NCI-H1417 treated with DMSO at 0.1 percent for 48 hours (cell line): ENCODE measurements around the gene ERBB2.
"Not testable (repeated sequence)": the region's sequence is repeated elsewhere in the genome, so short reads cannot be mapped to it uniquely, and the experiment has no call there.

Experiments
- DNase-seq: peaks from one replicate; lab custom pipeline; 2025; lab: John Stamatoyannopoulos, UW

ERBB2 gene

DNA sequence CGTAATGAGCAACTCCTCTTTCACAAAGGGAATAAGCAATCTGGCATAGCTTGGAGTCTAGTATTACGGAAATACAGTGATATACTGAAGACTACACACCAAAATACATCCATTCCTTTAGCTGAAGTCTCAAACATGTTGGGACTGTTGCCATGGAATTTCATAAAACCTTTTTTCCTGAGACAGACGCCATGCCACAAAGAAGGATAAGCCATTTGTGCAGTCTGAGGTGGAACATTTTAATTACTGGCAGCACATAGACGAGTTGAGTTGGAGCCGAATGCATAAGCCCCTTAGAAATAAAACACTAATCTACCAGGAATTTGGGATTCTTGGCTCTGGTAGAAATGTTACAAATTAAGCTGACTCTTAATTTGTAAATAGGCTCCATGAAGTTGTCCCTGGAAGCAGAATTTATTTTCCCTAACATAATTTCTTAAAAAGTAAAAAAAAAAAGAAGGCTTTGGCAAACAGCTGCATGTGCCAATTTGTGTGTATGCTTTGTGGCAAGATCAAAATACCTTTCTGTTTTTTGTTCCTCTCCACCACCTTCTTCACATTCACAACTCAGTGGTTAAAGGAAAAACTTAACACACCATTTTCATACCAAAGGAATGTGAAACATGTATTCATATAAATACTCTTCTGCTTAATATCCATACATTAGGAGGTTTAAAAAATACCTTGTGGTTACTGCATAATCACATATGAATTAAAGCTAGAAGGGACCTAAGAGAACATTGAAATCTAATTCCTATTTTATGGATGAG, 63.4 kb downstream of the ERBB2 start:
- DNase-seq = no peak

- not testable (repeated sequence) for DNase-seq
Observed at GRCh38 chr17:39764171-39764570, 64.3 kb downstream of the ERBB2 start.

DNA sequence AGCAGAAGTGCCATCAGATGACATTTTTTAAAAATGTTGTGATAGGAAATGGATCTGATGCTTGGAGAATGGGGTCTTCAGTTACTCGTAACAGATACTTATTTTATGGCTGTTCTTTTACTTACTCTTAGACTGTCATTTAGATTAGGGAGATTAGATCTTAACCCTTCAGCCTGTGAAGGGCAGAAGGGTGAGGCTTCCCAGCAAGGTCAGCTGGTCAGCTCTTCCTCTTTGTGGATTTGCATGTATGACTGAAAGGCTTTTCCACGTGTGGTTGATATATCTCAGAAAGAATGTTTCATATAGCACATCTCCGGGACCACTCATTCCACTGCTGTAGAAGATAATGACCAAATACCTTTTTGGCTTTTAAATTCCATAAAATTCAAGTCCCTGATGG, 65.3 kb downstream of the ERBB2 start:
- DNase-seq = no peak

DNA sequence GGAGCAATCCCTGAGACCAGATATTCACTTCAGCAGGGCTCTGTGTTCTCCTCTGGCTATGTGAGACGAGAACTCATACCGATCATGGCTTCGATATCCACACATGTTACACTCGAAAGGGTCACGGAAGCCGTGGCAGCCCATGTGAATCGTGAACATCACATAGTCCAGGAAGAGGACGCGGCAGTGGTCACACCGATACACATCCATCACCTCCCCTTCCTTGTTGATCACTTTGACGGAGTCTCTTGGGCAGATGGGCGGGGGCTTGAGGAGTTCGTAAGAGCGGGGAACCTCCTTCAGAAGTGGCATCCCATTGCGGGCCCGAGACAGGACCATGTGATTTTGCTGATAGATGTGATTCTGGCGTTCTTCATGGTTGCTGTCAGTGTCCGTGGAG, 65.9 kb downstream of the ERBB2 start:
- no peak for DNase-seq

- no peak for DNase-seq
Observed at GRCh38 chr17:39767147-39767546, 67.3 kb downstream of the ERBB2 start.

DNA sequence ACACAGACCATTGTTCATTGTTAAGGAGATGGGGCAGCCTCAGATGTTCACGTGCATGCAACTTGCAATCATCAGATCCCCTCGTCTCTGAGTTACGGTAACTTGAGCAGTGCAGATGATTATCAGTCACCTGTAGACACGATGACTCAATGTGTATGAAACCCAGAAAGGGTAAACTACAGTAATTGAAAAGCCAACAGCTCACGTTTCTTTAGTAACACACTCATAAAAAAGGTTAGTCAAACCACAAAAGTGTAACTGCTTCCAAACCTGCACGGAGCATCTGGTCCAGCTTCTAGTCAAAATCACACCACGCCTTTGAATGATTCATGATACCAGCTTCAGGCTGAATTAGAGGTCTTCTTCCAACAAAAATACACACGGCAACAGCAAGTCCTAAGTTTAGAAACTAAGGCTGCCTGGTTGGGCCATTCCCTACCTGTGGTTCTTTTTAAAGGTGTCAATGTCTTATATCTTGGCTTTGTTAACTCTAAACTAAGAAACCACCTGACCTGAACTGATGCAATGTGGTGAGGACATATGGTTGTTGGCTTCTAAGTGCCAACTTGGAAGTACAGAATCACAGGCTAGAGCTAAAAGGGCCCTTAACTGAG, 70.2 kb downstream of the ERBB2 start:
- DNase-seq = no peak

GRCh38 chr17:39772415-39772814, 72.6 kb downstream of the ERBB2 start:
- DNase-seq = no peak

DNA sequence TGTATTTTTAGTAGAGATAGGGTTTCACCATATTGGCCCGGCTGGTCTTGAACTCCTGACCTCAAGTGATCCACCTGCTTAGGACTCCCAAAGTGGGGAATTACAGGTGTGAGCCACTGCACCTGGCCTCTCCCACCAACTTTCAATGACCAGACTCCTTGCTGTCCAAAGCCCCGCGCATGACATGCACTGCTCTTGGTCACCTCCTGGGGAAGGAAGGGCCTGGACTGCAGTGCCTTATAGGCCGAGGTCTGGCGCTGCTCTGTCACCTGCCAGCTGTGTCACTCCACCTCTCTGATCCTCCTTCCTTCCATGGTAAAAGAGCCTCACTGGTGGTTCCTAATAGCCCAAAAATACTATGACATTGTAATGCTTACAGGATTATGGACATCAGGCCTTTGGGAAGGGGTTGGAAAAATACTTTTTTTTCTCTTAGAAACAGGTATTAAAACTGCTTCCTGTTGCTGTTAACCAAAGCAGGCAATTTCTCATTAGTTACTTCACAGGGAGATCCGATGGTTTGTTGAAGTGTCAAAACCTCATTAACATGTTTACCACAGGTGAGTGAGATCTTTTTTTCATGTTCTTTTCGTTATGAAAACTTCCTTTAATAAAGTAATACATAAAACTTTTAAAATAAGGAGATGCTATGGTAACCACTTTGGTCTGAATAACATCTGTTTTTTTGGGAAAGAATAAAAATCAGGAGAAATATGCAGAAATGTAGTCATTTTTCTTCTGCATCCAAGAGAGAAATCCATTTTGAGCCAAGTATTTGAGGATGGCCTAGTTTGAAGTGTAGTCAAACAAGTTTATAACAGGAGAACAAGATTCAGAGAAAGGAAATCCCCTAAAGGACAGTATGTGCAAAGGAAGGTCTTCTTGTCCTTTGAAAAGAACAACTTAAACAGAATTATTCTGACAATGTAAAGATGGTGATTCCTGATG, 73.4 kb downstream of the ERBB2 start:
- no peak for DNase-seq

DNA sequence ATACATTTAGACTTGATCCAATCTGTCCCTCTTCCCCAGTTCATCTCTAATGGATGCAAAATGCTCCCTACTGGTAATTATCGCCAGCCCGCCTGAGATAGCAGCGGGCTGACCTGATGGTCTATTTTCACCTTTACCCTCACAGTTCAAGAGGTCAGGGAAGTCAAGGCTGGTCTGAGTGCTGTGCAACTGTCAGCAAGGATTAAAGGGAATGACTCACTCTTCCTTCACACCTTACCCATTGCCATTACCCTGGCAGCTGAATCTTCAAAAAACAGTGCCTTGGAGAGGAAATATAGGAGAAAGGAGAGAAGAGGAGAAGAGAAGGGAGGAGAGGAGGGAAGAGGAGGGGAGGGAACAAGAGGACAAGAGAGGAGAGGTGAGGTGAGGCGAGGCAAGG, 74.2 kb downstream of the ERBB2 start:
- no peak for DNase-seq

DNA sequence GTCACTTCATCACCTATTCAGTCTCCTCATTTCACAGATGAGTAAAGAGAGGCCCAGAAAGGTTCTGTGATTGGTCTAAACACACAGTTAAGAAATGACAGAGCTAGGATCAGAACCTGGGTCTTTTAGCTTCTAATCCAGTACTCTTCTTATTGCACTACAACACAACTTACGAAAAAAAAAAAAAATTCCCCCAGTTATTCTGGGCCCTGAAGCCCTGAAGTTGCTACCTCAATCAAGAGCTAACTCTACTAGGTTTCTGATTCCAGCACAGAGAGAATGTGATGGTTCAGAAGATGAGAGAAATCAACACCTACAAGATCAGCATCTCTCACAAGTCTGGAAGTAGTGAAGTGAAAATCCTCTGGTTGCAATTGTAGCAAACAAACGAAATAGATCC, 75.2 kb downstream of the ERBB2 start:
- no peak for DNase-seq

DNA sequence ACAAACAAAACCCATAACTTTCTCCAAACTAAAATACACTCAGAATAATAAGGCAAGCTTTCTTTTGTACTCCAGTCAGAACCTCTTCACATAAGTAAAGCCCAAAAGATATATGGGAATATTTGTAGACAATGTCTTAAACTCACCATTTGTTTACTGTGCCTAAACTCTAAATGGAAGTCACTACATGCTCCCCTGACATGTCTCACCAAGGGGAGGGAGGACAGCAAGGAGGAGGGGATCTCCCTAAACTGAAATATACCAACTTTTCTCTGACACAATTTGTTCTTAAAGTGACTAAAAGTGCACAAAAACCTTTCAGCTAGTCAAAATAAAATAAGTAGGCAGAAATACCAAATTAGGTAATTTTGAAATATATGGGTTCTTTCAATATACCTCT, 76.4 kb downstream of the ERBB2 start:
- DNase-seq = no peak

DNA sequence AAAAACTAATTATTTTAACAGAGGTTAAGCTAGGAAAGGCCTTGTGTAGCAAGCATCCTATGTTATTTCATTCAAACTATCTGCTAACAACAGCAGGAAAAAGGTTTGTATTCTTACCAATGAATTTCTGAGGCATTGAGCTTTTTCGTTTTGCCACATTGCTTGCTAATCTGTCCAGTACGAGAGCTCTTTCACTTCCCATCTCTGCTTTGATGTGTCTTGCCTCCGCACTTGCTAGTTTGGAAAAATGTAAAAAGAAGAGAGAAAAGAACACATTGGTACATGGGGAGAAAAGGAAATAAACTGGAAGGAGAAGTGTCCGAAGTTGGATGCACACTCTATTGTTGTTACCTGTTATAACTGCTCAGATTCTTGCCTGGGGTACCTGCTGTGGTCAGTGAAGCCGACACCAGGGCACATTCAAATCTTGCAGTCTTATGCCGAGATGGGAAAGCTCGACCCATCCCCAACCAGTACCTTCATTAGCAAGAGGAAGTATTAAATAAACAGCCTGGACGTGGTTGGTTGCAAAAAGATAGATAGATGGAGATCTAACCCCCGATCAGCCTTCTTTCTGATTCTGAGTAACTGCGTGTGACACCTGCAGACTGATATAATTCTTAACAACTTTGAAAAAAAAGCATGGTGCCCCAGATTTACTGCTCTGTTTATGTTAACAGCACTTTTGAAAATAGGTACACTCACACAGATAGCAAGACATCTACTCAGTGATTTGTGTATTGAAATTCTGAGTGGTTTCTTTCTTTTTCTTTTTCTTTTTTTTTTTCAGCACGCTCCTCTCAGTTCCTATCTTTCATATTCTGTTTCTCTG, 77.9 kb downstream of the ERBB2 start:
- no peak for DNase-seq
